Fibroblast of lung (primary cell): Measurements from ENCODE around the gene SLIT3.

ENCODE experiments used
- EZH2 ChIP-seq: IDR thresholded peaks from 2 replicates; pipeline ENCODE4 v1.5.1; 2012; ENCODE audit warnings: low read length, control low read depth, mild to moderate bottlenecking; ENCODE audit errors: missing control alignments
- TF ChIP-seq, protein P1 (sequence below), 2 donors: IDR thresholded peaks in 1 of 2; conservative IDR thresholded peaks in 1 of 2; 1 replicate in 1 of 2; 2 replicates in 1 of 2; pipeline ENCODE4 v1.5.1; 2011 to 2012; ENCODE audit warnings: low read length in 2 of 2, control low read depth in 1 of 2, inconsistent platforms in 1 of 2, low read depth in 1 of 2, mild to moderate bottlenecking in 1 of 2

DNA sequence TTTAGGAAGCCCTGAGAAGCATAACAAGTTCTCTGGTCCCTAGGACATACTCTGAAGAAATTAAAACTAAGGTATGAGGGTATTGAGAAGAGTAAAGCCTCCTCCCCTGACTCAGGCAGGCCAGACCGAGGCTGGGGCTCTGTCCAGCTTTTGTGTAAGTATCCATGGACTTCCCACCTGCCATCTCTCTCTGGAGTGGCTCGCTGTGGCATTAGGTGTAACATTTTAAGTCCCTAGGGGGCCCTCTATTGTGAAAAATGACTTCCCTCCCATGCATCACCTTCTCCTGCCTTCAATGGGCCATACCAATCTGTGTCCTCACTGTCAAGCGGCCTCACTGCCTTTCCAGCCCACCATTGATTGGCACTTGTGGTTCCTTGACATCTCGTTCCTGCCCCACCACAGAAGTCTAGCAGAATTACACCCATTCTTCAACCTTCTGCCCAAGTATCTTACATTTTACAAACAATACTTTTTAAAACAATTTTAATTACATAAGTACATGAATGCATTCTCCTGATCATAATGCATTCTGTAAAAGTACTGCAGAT lies 205.5 kb downstream of the SLIT3 start:
- TF ChIP-seq, protein P1, sequence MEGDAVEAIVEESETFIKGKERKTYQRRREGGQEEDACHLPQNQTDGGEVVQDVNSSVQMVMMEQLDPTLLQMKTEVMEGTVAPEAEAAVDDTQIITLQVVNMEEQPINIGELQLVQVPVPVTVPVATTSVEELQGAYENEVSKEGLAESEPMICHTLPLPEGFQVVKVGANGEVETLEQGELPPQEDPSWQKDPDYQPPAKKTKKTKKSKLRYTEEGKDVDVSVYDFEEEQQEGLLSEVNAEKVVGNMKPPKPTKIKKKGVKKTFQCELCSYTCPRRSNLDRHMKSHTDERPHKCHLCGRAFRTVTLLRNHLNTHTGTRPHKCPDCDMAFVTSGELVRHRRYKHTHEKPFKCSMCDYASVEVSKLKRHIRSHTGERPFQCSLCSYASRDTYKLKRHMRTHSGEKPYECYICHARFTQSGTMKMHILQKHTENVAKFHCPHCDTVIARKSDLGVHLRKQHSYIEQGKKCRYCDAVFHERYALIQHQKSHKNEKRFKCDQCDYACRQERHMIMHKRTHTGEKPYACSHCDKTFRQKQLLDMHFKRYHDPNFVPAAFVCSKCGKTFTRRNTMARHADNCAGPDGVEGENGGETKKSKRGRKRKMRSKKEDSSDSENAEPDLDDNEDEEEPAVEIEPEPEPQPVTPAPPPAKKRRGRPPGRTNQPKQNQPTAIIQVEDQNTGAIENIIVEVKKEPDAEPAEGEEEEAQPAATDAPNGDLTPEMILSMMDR (conservative IDR thresholded peaks at IDR 0.05 in 1 of 2, IDR thresholded peaks at IDR 0.05 in 1 of 2; ENCODE audit: low read depth in 1 of 2, low read length in 2 of 2): no peak
- TF ChIP-seq EZH2: no peak
